Colon (tissue), 2 donors: Measurements from ENCODE around the gene ALOX5.
"Not testable (repeated sequence)": the region's sequence is repeated elsewhere in the genome, so short reads cannot be mapped to it uniquely, and the experiment has no call there.

Experiments used
- FAIRE-seq: peaks from 2 replicates; lab custom pipeline; 2012; peaks lifted over from hg19 to GRCh38; lab: Jason Lieb, UNC
- donor health status: control.
- donor health status: control.

Gene ALOX5

GRCh38 chr10:45373576-45374349 lies at the start of gene ALOX5:
ALOX5 (plus strand) TSS chr10:45374216; CDS start chr10:45374280, 64 bp downstream.
- FAIRE-seq, result no peak

GRCh38 chr10:45325116-45325515 lies 48.9 kb upstream of the ALOX5 start:
- no peak for FAIRE-seq

- not testable (repeated sequence) for FAIRE-seq
Measured at GRCh38 chr10:45326864-45327263, 47.2 kb upstream of the ALOX5 start.

GRCh38 chr10:45331824-45332223 lies 42.2 kb upstream of the ALOX5 start:
- not testable (repeated sequence) for FAIRE-seq

- FAIRE-seq, result no peak
Measured at GRCh38 chr10:45339894-45340293, 34.1 kb upstream of the ALOX5 start.

- FAIRE-seq, result not testable (repeated sequence)
Measured at GRCh38 chr10:45340420-45340819, 33.6 kb upstream of the ALOX5 start.

- FAIRE-seq, result not testable (repeated sequence)
Measured at GRCh38 chr10:45346652-45347335, 27.2 kb upstream of the ALOX5 start.

- not testable (repeated sequence) for FAIRE-seq
Measured at GRCh38 chr10:45347464-45347863, 26.6 kb upstream of the ALOX5 start.

- FAIRE-seq, result not testable (repeated sequence)
Measured at GRCh38 chr10:45348196-45348765, 25.7 kb upstream of the ALOX5 start.

- no peak for FAIRE-seq
Measured at GRCh38 chr10:45353186-45353585, 20.8 kb upstream of the ALOX5 start.

GRCh38 chr10:45354261-45354660 lies 19.8 kb upstream of the ALOX5 start:
- FAIRE-seq, result no peak

- no peak for FAIRE-seq
Measured at GRCh38 chr10:45355494-45355893, 18.5 kb upstream of the ALOX5 start.

GRCh38 chr10:45358961-45359360 lies 15.1 kb upstream of the ALOX5 start:
- not testable (repeated sequence) for FAIRE-seq

- not testable (repeated sequence) for FAIRE-seq
Measured at GRCh38 chr10:45361983-45362799, 11.8 kb upstream of the ALOX5 start.

GRCh38 chr10:45367643-45368042 lies 6.4 kb upstream of the ALOX5 start:
- not testable (repeated sequence) for FAIRE-seq

GRCh38 chr10:45368181-45368580 lies 5.8 kb upstream of the ALOX5 start:
- FAIRE-seq, result no peak

GRCh38 chr10:45370202-45370955 lies 3.6 kb upstream of the ALOX5 start:
- FAIRE-seq, result no peak

GRCh38 chr10:45371560-45371959 lies 2.5 kb upstream of the ALOX5 start:
- no peak for FAIRE-seq

- FAIRE-seq, result no peak
Measured at GRCh38 chr10:45372251-45372951, 1.6 kb upstream of the ALOX5 start.

GRCh38 chr10:45373003-45373575 lies 927 bp upstream of the ALOX5 start:
- no peak for FAIRE-seq
